Endothelial cell of umbilical vein (primary cell): ENCODE data around the gene CMTM2. TPM values are rescaled to one million over a fixed set of nuclear protein-coding genes. Genes with fewer than 3 reads are reported as not detected.

Source experiments
- BruUV-seq: library from RNA; stranded (reverse); fragments of 400-500 nt; replicated peaks from 2 replicates; lab custom pipeline; 2021; lab: Mats Ljungman, UMichigan
- CTCF ChIA-PET: fragments of 300-600, 350-600 bp; sonication (Branson Sonifier 250); formaldehyde crosslinking; loops from one replicate; lab custom pipeline; 2021; ENCODE audit warnings: antibody characterized with exemption, inconsistent platforms; lab: Charles Lee
- POLR2A ChIA-PET: fragments of 300-600, 350-600 bp; sonication (Branson Sonifier 250); formaldehyde crosslinking; loops from one replicate; lab custom pipeline; 2021; ENCODE audit warnings: antibody characterized with exemption, inconsistent platforms; lab: Charles Lee
- DNase-seq: peaks from one replicate; pipeline ENCODE4 v3.0.0-alpha.2; 2011; ENCODE audit warnings: low read depth, low spot score
- FAIRE-seq: peaks from 2 replicates; lab custom pipeline; 2011; peaks lifted over from hg19 to GRCh38; lab: Jason Lieb, UNC
- H2AFZ ChIP-seq: 2 replicates; pipeline ENCODE4 v1.6.0; 2012; ENCODE audit warnings: low read depth, low read length, control low read depth, inconsistent platforms
- H3K27ac ChIP-seq: 2 replicates; pipeline ENCODE4 v1.5.1; 2011; ENCODE audit warnings: low read depth, mild to moderate bottlenecking, control low read depth, low read length, moderate library complexity; ENCODE audit not compliant: insufficient read depth
- H3K27me3 ChIP-seq, 2 experiments: 2 replicates each; pipeline versions ENCODE4 v1.6.0 to v1.6.1; 2011; ENCODE audit warnings: low read length in 2 of 2, mixed read lengths in 1 of 2; ENCODE audit not compliant: control insufficient read depth in 2 of 2, insufficient read depth in 2 of 2
- H3K36me3 ChIP-seq, 2 experiments: 2 replicates in 1 of 2; 3 replicates in 1 of 2; pipeline ENCODE4 v1.5.1; 2011; ENCODE audit warnings: low read length in 2 of 2, mild to moderate bottlenecking in 1 of 2, moderate library complexity in 1 of 2; ENCODE audit not compliant: control insufficient read depth in 2 of 2, insufficient read depth in 2 of 2; ENCODE audit errors: extremely low read depth in 1 of 2
- H3K4me1 ChIP-seq: 3 replicates; pipeline ENCODE4 v1.5.1; 2011; ENCODE audit warnings: mild to moderate bottlenecking, low read length; ENCODE audit not compliant: control insufficient read depth, insufficient read depth; ENCODE audit errors: extremely low read depth
- H3K4me2 ChIP-seq: 2 replicates; pipeline ENCODE4 v1.6.1; 2011; ENCODE audit warnings: low read length, control low read depth, mixed read lengths; ENCODE audit not compliant: insufficient read depth
- H3K4me3 ChIP-seq, 3 experiments: fragments of 200-600 bp in 1 of 3; sonication (generic), shearing (Covaris generic) in 1 of 3; replicated peaks in 1 of 3; 2 replicates each; pipeline ENCODE4 v1.5.1; 2011 to 2016; ENCODE audit warnings: control low read depth in 3 of 3, low read length in 3 of 3, mild to moderate bottlenecking in 2 of 3, inconsistent platforms in 1 of 3, low read depth in 1 of 3, moderate library complexity in 1 of 3; ENCODE audit not compliant: insufficient read depth in 1 of 3
- H3K79me2 ChIP-seq: 2 replicates; pipeline ENCODE4 v1.6.0; 2012; ENCODE audit warnings: low read length, inconsistent platforms; ENCODE audit not compliant: control insufficient read depth, insufficient read depth
- H3K9ac ChIP-seq: replicated peaks from 2 replicates; pipeline ENCODE3; 2011; ENCODE audit warnings: low read length, control low read depth; ENCODE audit not compliant: insufficient read depth; ENCODE audit errors: extremely low read depth
- H3K9me1 ChIP-seq: replicated peaks from 3 replicates; pipeline ENCODE4 v1.6.0; 2011; ENCODE audit warnings: mild to moderate bottlenecking, low read length; ENCODE audit not compliant: control insufficient read depth, insufficient read depth; ENCODE audit errors: extremely low read depth
- H3K9me3 ChIP-seq: replicated peaks from 2 replicates; pipeline ENCODE4 v1.5.1; 2012; ENCODE audit warnings: low read length, inconsistent platforms; ENCODE audit not compliant: control insufficient read depth, insufficient read depth
- H4K20me1 ChIP-seq: replicated peaks from 2 replicates; pipeline ENCODE3; 2011; ENCODE audit warnings: mild to moderate bottlenecking, low read length; ENCODE audit not compliant: control insufficient read depth, insufficient read depth; ENCODE audit errors: extremely low read depth
- CTCF ChIP-seq, 2 donors: IDR thresholded peaks; 1 replicate in 1 of 2; 2 replicates in 1 of 2; pipeline ENCODE4 v1.5.1; 2011; ENCODE audit warnings: low read length in 2 of 2, mild to moderate bottlenecking in 2 of 2, moderate library complexity in 2 of 2, control low read depth in 1 of 2, inconsistent platforms in 1 of 2, low read depth in 1 of 2; ENCODE audit not compliant: insufficient read depth in 1 of 2; ENCODE audit errors: extremely low read depth in 1 of 2
- EZH2 ChIP-seq: IDR thresholded peaks from 2 replicates; pipeline ENCODE4 v1.6.1; 2012; ENCODE audit warnings: borderline replicate concordance, low read depth, mild to moderate bottlenecking, moderate library complexity, low read length, inconsistent platforms; ENCODE audit not compliant: severe bottlenecking
- FOS ChIP-seq: IDR thresholded peaks from 2 replicates; pipeline ENCODE4 v1.6.1; 2011; ENCODE audit warnings: mild to moderate bottlenecking, low read length, moderate library complexity, borderline replicate concordance; ENCODE audit not compliant: insufficient read depth
- GATA2 ChIP-seq: IDR thresholded peaks from 2 replicates; pipeline ENCODE4 v1.7.0; 2011; ENCODE audit warnings: low read depth, mild to moderate bottlenecking, moderate library complexity, mixed read lengths, low read length; ENCODE audit not compliant: insufficient read length, insufficient read depth
- JUN ChIP-seq: IDR thresholded peaks from 2 replicates; pipeline ENCODE4 v1.6.1; 2011; ENCODE audit warnings: borderline replicate concordance, low read depth; ENCODE audit not compliant: insufficient read length, insufficient read depth
- MAX ChIP-seq: IDR thresholded peaks from 2 replicates; pipeline ENCODE4 v1.6.1; 2011; ENCODE audit not compliant: insufficient read depth, insufficient read length
- MYC ChIP-seq: IDR thresholded peaks from one replicate; pipeline ENCODE4 v1.6.1; 2011; ENCODE audit warnings: mild to moderate bottlenecking, low read depth, low read length
- POLR2A ChIP-seq: IDR thresholded peaks from 2 replicates; pipeline ENCODE4 v1.6.1; 2012; ENCODE audit warnings: low read depth, mild to moderate bottlenecking, control low read depth, low read length
- POLR2AphosphoS5 ChIP-seq: IDR thresholded peaks from 2 replicates; pipeline ENCODE4 v1.6.1; 2012; ENCODE audit warnings: low read depth, mild to moderate bottlenecking, control low read depth, low read length, moderate library complexity; ENCODE audit not compliant: insufficient read depth
- dilution Hi-C: fragments of 300-500 bp; cut with MboI; formaldehyde crosslinking; loops from one replicate; pipeline ENCODE4 v1.15.0; 2019; ENCODE audit warnings: low sequenced_read_pairs; ENCODE audit not compliant: extremely low pct_ligation_motif_present
- intact Hi-C: fragments of 100-400 bp; cut with micrococcal nuclease; formaldehyde crosslinking; loops from one replicate; pipeline ENCODE4 v1.10.0; 2022
- polyA plus RNA-seq, 4 experiments: library from polyadenylated mRNA; depleted of rRNA in 3 of 4; stranded (reverse) in 3 of 4; unstranded in 1 of 4; fragments of >200 nt; gene quantifications; 2 replicates each; pipeline versions ENCODE4 v1.2.1 to v1.2.3, GENCODE V29; 2011 to 2012; ENCODE audit warnings: missing spikeins in 1 of 4
- total RNA-seq: library from RNA; stranded (reverse); gene quantifications from 2 replicates; pipeline ENCODE4 v1.2.3, GENCODE V29; 2021

CMTM2 gene
- total and polyA plus RNA-seq, 2 donors (not counting 3 experiments of a cell fraction or from before 2014, with no cell fraction given), result not detected

GRCh38 chr16:66576296-66576695, 3.0 kb upstream of the CMTM2 start:
- dilution Hi-C loops, result no loop called here
- Histone ChIP-seq H3K79me2 (no peaks in the 10 kb centered on the region), H3K36me3 (no peaks in the 10 kb centered on the region), H3K4me2 (no peak overlapping the region), H3K4me3 (no peak overlapping the region), H3K27ac (no peak overlapping the region), H3K9me1 (no peaks in the 10 kb centered on the region), H3K9ac (no peak overlapping the region), H4K20me1 (no peaks in the 10 kb centered on the region), H3K27me3 (peaks cover 4 to 13% of the 10 kb centered on the region in 2 experiments), H3K9me3 (no peaks in the 10 kb centered on the region), H3K4me1 (peaks cover 11% of the 10 kb centered on the region), H2AFZ (no peak overlapping the region)
- no peak for DNase-seq
- ChIA-PET POLR2A (no interaction called here), CTCF (interaction anchor here (1.3 kb wide), 1 partner anchor 218 kb away, joined by 3 read pairs; no protein-coding TSS in a partner anchor)
- FAIRE-seq, result no peak
- TF ChIP-seq MYC (no peak), MAX (no peak), EZH2 (no peak), GATA2 (no peak), FOS (no peak), POLR2AphosphoS5 (no peak), CTCF (IDR thresholded peaks at IDR 0.05; ENCODE audit: extremely low read depth in 1 of 2, insufficient read depth in 1 of 2, low read depth in 1 of 2, low read length in 2 of 2) (no peak), POLR2A (no peak), JUN (no peak)
- BruUV-seq, result no TSS peak
- intact Hi-C loops, result no loop called here
